HG02840 (cell line): ENCODE results near the gene PTPN14.
"Not testable (repeated sequence)": the region's sequence is repeated elsewhere in the genome, so short reads cannot be mapped to it uniquely, and the experiment has no call there.

Experiments
- ATAC-seq: cut with Tn5 transposase; IDR thresholded peaks from one replicate; pipeline ENCODE4 v1.9.1; 2021; ENCODE audit warnings: mild to moderate bottlenecking, moderate library complexity, moderate number of reproducible peaks; ENCODE audit not compliant: unreplicated experiment, low FRiP score

Gene PTPN14

DNA sequence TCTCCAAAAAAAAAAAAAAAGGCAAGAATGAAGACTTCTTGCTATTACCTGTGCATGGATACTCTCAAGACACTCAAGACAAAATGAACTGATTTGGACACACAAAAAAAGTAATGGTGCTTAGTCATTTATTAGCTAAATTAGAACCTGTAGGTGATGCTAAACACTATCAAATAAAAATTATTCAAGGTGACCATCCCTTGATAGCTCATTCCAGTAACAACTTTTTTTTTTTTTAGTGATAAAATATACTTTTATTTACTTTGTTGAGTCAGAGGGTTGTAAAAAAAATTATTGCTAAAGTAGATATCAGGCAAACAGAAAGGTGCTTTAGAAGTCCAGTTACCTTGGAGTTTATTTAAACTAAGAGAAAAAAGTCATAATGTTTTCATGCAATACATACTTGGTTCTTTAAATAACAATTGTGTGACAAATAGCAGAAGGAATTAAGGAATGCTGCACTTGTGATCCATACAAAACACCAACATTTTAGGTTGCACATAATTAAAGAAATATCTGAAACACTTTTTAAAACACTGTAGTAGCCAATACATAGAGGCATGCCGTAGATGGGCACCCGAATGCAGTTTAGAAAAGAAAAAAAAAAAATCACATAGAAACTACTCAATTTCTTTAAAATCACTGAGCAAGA lies 69.3 kb downstream of the PTPN14 start:
- ATAC-seq, result not testable (repeated sequence)

DNA sequence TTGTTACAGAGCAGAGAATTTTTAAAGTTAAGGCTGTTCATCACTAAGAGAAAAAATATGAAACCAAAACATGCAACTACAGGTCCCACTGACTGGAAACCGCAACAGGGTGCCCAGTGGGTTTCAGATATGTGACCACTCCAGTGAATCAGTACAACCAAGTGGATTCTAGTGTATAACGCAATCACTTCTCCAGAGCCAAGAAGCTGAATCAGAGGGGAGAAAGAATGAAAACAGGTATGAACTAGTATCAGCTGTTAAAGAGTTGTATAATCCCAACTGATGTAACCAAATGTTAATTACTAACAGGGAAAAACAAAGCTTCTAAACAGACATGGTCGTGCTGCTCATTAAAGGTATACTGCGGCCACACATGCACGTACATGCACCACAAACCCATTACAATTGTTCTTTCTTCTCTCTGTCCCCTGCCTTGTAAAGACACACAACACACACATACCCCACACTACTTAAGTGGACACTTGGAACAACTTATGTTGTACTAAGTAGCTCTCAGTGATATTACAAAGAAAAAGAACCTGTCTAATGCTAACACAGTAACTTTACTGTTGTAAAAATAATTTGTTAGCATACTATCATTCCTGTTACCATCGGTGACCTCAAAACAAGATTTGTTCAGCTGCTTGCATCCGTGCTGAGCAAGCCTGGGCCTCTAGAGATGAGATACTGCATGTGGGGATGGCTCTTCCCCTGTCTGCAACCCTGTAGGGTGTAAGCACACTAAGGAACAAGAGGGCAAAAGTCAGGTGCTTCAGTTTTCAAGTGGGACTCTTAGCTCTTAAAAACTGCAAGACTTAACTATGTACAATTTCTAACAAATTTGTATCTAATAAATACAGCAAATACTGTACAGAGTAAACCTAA lies 74.2 kb downstream of the PTPN14 start:
- ATAC-seq, result no peak

DNA sequence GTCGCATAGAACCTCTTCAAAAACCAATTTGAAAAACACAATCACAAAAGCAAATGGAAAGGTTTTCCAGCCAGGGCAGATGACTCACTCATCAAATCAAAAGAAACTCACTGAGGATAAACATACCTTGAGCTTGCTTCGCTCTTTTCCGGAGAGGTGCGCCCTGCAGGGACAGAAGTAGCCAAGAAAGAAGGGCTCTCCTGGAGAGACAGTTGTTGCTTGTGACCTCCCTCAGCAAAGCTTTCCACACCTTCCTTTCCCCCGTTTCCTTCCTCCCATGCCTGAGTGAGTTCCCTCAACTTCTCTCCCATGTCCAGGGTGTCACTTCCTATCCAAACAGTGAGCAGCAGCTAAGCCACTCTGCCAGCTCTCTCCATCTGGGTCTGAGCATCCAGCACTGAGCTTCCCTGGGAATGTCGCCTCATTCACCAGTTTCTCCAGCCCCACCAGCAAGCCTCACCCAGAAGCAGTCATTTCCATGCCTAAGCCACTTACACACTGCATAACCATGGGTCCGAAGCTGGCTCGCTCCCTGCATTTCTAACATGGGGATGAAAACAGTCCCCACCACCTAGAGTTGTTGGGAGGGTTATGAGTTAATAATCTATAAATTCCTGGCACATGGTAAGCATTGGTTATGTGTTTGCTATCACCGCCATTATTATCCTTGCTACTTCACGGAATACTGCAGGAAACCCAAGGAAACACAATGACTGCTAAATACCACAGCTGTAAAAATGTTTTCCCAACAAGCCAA lies 75.0 kb downstream of the PTPN14 start:
- no peak for ATAC-seq

DNA sequence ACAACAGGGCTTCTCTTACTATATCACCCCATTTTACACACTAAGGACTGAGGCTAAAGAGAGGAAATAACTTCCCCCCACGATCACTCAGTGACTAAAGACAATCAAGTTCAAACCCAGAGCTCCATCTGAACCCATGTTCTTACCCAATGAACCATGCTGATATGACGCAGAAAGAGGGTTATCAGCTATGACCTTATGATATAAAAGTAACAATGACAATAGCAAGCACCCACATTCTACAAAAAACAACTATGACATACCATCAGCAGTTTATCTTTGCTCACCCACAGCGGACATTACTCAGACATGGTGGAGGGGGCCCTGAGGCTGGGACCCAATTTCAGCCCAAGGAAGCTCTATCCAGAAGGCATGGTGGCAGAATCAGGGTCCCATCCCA lies 75.7 kb downstream of the PTPN14 start:
- ATAC-seq, result no peak

DNA sequence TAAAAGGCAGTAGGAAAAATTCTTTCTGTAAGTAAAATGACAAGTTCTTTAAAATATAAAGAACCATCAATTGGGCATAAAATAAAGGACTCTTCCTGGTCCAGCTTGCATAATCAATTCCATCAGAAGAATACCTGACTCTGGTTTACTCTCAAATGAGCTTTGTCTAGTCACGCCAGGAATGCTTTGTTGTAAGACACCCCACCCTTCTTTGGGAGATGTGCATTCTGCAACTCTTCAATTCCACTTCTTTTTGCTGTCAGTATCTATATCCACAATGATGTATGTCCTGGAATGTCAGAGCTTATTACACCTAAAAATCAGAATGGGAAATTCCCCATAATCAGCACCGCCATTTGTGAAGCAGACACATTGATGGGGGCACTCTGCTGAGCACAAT lies 76.1 kb downstream of the PTPN14 start:
- ATAC-seq, result no peak

DNA sequence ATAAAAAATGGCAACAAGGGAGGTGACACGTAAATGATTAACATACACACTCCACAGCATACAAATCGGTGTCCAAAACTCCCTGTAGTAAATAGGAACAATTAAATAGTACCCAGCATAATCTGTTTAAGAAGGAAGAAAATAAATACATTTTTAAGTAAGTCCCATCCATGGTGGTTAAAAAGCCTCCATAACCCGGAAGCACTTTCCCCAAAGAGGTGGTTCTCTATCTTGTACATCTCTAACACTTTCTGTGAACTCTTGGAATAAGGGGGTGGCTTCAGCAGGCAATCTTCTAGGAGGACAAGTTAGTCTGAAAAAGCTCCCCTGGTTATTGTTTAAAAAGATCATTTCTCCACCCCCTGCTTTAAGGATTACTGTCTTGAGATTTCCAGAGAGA lies 76.9 kb downstream of the PTPN14 start:
- ATAC-seq, result no peak

DNA sequence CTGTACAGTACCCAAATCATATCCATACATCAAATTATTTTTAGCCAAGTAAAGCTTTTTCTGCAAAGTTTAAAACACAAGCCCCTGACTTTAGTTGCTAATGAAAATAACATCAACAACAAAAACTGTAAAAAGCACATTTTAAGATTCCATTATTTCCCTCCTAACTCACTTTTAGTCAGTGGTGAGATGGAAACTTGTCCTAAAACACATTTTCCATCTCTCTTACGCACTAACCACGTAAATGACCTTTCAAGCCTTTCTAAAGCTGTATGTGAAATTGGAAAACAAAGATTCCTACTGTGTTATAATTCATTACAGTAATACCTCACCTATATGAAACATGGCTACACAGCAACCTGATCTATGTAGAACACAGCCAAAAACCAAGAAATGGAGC lies 77.5 kb downstream of the PTPN14 start:
- ATAC-seq, result no peak

DNA sequence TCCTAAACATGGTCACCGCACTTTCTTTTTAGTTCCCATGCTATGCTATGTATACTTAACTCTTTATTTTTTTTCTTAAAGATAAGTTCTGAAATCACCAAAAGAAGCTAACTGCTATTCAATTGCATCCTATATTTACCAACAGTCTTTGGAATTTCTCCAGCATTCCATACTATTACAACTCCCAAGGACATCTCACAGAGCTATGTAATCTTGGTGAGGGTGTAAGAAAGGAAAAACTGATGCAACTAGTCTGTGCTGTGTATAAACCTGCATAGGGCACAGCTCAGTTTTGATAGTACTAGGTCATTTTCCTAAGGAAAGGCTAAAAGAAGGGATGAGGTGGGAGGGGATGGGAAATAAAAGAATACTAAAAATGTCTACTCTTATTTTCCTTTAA lies 78.0 kb downstream of the PTPN14 start:
- no peak for ATAC-seq

DNA sequence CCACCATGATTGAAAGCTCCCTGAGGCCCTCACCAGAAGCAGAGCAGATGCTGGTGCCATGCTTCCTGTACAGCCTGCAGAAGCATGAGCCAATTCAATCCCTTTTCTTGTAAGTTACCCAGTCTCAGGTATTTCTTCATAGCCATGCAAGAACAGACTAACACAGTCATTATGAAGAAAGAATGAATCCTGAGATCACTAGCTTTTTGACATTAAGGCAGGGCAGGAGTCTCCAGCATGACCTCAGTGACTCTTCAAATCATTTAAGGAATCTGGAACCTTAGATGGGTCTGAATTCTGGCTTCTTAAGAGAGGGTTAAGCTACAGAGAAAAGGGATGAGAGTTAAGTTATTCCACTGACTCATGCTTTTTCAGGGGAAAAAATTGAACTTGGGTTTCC lies 79.0 kb downstream of the PTPN14 start:
- no peak for ATAC-seq

DNA sequence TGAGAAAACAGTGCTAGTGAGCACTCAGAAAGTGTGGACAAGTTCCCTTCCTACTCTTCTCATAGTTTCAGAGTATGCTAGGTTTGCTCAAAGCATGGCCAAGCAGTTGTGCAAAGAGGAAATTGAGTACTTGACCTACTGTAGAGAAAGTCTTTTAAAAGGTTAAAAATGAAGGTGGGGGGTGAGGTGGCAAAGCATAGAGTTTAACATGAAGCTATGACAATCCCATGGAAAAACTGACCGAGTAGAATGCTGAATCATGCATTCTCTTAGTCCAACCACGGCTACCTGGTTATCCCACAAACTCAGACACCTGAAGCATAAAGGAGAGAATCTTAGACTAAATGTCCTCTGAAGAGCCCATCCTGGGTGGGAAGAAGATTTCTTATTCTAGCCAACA lies 79.9 kb downstream of the PTPN14 start:
- ATAC-seq, result no peak

DNA sequence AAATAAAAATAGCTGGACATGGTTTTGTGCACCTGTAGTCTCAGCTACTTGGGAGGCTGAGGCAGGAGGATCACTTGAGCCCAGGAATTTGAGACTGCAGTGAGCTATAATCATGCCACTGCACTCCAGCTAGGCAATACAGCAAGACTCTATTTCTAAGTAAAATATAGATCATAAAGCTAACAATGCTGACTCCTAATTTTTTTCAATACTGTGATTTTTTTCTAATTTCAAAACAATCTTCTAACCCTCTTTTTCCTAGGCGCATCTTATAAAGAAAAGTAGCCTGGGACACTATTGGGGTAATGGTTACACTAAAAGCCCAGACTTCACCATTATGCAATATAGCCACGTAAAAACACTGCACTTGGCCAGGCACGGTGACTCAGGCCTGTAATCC lies 81.3 kb downstream of the PTPN14 start:
- no peak for ATAC-seq

DNA sequence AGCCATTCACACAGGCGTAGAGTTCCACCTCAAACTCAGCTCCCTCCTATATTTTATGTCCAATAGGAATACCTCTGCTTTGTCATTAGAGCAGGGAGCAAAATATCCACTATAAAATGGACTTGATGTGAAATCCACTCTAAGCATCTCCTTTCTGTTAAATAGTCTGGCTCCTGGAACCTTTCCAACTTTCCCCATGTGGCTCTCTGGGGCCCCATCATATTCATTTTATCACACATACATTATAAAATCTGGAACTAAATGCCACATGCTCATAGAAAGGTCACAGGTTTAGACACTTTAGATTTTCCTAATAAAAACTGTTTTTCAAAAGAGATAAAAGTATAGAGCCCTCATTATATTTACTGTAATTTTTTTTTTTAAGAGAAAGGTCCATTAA lies 82.1 kb downstream of the PTPN14 start:
- no peak for ATAC-seq

DNA sequence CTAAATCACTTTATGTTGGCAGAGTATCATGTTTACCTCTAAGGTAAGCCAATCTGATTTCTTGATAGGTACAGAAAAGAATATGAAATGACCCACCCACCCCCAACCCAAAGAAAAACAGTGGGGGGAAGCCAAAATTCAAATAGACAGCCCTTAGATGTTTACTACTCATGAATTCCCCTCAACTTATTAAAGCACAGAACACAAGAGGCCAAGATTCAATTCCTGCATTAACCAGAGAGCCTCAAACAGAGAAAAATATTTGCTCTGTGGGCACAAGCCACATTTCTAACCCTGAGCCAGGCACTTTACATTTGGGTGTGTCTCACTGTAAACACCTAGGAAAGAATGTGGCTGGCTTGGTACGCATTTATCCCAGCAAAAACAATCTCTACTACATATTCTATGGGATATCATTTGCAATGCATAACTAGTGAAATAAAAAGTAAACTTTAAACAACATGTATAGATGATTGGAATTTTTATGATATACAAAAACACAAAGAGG lies 84.3 kb downstream of the PTPN14 start:
- ATAC-seq, result no peak

DNA sequence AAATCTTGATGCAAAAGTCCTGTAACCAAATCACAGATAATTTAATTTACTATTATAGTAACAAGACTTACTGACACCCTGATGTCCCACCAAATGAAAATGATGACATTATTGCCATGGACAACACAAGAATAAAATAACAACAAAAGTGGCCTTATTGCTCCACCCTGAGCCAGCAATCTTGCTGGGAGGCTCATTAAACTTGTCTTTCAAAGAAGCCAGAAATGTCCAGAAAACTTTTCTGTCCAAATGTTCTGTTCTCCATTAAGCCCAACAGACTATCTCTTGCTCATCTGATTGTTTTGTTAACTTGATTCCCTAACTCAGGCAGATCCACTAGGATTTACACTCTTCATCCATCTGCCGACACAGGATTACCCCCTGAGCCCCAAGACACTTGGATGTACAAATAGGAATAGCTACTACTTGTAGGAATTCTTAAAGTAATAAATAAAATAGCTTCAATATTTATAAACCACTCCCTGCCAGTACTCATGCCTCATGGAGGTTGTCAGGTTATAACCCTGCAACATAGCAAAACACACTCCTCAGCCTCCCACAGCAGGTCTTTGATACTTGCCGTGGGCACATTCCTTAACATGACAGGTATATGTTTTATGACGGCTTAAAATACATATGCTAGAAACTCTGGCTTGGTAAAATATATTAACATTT lies 84.9 kb downstream of the PTPN14 start:
- ATAC-seq, result no peak

DNA sequence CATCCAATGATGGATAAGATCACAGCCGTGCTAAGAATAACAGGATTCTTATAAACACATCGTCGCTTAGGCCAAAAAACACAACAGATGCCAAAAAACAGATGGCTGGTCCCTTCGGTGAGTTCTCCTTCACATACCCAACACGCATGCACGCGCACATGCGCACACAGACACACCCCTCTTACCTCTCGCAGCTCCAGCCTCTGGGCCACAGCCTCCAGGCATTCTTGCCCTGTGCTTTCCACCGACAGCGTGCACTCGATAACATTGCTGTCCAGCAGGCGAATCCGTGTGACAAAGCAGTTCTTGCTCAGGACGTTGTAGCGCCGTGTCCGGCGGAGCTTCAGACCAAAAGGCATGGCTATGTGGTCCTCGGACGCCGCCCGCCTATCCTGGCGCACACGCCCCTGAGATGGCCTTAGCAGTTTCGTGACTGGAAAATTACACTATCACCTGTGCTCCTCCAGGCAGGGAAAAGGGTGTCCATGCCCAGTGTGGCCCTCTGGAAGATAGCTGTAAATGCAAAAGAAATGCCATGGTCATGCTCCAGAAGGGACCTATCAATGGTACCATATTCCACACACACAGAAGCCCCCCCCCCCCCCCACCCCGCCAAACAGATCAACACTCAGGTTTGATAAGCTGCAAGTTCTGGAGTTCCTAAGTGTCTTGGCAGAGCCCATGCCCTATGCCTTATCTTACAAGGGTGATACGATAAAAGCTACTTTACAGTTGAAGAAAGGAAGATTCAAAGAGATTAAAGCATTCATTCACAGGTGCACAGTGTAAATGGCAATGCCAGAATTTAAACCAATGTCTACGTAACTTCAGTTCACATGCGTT lies 86.7 kb downstream of the PTPN14 start:
- ATAC-seq, result no peak

DNA sequence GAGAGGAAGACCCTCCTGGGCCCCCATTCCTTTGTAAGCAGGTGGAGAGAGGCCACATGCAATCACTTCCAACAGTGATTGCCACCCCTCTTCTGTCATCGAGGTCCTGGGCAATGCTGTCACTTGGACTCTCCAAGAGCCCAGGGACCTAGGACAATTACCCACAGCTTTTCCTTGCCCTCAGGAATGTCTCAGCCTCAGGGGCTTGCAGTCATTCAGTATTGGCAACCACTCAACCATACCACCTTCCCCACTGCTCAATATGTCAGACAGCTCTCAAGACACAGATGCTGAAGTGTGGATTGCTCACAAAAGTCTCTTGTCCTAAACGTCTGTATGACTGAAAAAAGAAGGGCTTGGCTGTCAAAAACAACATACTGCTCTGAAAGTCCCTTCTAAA lies 87.8 kb downstream of the PTPN14 start:
- ATAC-seq, result no peak

DNA sequence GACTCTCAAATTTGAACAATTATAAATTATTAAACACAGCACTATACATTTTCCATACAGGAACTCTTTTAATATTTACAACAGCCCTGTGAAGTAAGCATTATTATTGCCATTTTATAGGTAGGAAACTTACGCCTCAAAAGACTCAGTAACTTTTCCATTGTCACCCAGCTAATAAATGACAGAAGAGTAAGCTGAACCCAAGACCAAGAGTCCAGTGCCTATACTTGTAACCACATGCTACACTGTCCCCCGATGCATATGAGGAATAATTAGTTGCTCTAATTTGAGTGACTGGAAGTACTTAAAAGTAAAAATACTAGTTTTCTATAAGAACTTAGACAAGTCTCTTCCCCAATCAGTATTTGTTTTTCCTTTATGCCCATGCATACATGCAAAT lies 88.5 kb downstream of the PTPN14 start:
- no peak for ATAC-seq

DNA sequence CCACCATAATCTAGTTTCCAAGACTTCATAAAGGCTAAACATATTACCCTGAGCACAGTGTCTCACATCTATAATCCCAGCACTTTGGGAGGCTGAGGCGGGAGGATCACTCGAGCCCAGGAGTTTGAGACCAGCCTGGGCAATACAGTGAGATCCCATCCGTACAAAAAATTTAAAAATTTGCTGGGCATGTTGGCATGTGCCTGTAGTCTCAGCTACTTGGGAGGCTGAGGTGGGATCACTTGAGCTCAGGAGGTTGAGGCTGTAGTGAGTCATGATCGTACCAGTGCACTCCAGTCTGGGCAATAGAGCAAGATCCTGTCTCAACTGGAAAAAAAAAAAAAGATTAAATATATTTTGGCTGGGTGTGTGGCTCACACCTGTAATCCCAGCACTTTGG lies 90.1 kb downstream of the PTPN14 start:
- no peak for ATAC-seq

DNA sequence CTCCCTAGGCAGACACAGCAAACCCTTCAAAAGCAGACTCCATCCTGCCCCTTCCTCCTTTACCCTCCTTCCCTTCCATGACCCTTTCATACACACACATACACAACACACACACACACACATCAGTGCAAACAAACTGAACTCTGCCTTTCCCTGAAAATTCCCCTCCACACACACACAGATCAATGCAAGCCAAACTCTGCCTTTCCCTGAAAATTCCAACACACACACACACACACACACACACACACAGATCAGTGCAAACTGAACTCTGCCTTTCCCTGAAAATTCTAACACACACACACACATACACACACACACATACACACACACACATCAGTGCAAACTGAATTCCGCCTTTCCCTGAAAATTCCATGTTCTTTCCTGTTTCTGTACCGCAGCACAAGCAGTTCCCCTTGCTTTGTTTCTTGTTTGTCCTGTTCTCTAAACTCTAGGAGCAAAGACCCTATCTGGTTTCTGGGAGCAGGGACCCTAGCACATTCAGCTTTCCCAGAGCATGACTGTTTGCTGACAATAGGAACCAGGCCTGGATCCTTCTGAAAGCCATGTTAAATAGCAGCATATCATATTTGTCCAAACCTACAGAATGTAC lies 91.0 kb downstream of the PTPN14 start:
- ATAC-seq, result no peak
